Stromal cell of bone marrow (primary cell): Measurements from ENCODE around the gene TRIP13.
"Not testable (repeated sequence)": the region's sequence is repeated elsewhere in the genome, so short reads cannot be mapped to it uniquely, and the experiment has no call there.

Source experiments
- DNase-seq: peaks from one replicate; pipeline ENCODE4 v3.0.0-alpha.2; 2012; ENCODE audit warnings: low read depth

TRIP13 gene

GRCh38 chr5:937151-937924 lies 44.7 kb downstream of the TRIP13 start:
- no peak for DNase-seq

- no peak for DNase-seq
These were observed 46.7 kb downstream of the TRIP13 start for GRCh38 chr5:939368-939767.

GRCh38 chr5:940741-941140 lies 48.1 kb downstream of the TRIP13 start:
- not testable (repeated sequence) for DNase-seq

- DNase-seq = no peak
These were observed 50.7 kb downstream of the TRIP13 start for GRCh38 chr5:943201-943917.

- DNase-seq = no peak
These were observed 51.4 kb downstream of the TRIP13 start for GRCh38 chr5:943918-944620.

GRCh38 chr5:944621-944927 lies 51.9 kb downstream of the TRIP13 start:
- no peak for DNase-seq

GRCh38 chr5:944992-945685 lies 52.5 kb downstream of the TRIP13 start:
- DNase-seq = no peak

- DNase-seq = no peak
These were observed 53.2 kb downstream of the TRIP13 start for GRCh38 chr5:945691-946551.

GRCh38 chr5:946720-947625 lies 54.3 kb downstream of the TRIP13 start:
- DNase-seq = no peak

GRCh38 chr5:947626-948471 lies 55.2 kb downstream of the TRIP13 start:
- no peak for DNase-seq

- DNase-seq = no peak
These were observed 56.0 kb downstream of the TRIP13 start for GRCh38 chr5:948472-949274.

GRCh38 chr5:949275-949543 lies 56.5 kb downstream of the TRIP13 start:
- DNase-seq = no peak

- no peak for DNase-seq
These were observed 57.3 kb downstream of the TRIP13 start for GRCh38 chr5:949815-950560.

GRCh38 chr5:951940-952596 lies 59.4 kb downstream of the TRIP13 start:
- DNase-seq = no peak

GRCh38 chr5:952597-953271 lies 60.0 kb downstream of the TRIP13 start:
- no peak for DNase-seq

- DNase-seq = no peak
These were observed 61.1 kb downstream of the TRIP13 start for GRCh38 chr5:953535-954449.
